ENCODE results near the gene FBXO10. TPM values are rescaled to one million over a fixed set of nuclear protein-coding genes. Genes with fewer than 3 reads are reported as not detected.

The FBXO10 gene
- total RNA-seq, 4 donors from 2014 or later: 2.4 to 5.5 (median 3.7) TPM

- no peak for DNase-seq (ENCODE audit: low spot score in 2 of 2)
- no peak for TF ChIP-seq POLR2A (IDR thresholded peaks at IDR 0.05)
- TF ChIP-seq CTCF (IDR thresholded peaks at IDR 0.05): no peak
- intact Hi-C loops (cut with DNase I; ENCODE audit: low total_unique reads): loop anchor here (10.0 kb wide), 1 partner anchor 60 kb away; no protein-coding TSS in a partner anchor
- H3K4me3 ChIP-seq (ENCODE audit: low read depth, poor library complexity, severe bottlenecking): no peak overlapping the region
- 92 to 94% methylated on average over 3 of the region's 3 CpGs for WGBS, 2 donors
Observed at GRCh38 chr9:37554318-37554717, 21.9 kb downstream of the FBXO10 start.

- intact Hi-C loops (cut with DNase I; ENCODE audit: low total_unique reads): loop anchor here (10.0 kb wide), 1 partner anchor 57 kb away; no protein-coding TSS in a partner anchor
- 88 to 89% methylated on average over 2 of the region's 2 CpGs for whole genome bisulfite sequencing, 2 donors
- DNase-seq (ENCODE audit: low spot score in 2 of 2): no peak
- no peak overlapping the region for H3K4me3 ChIP-seq (ENCODE audit: low read depth, poor library complexity, severe bottlenecking)
- no peak for TF ChIP-seq CTCF (IDR thresholded peaks at IDR 0.05)
Observed at GRCh38 chr9:37551888-37552287, 24.3 kb downstream of the FBXO10 start.

GRCh38 chr9:37551468-37551867 is 24.7 kb downstream of the FBXO10 start:
- intact Hi-C loops (cut with DNase I; ENCODE audit: low total_unique reads): loop anchor here (10.0 kb wide), 1 partner anchor 57 kb away; no protein-coding TSS in a partner anchor
- 84 to 89% methylated on average over 3 of the region's 3 CpGs for WGBS, 2 donors
- no peak for TF ChIP-seq POLR2A (IDR thresholded peaks at IDR 0.05)
- TF ChIP-seq CTCF (IDR thresholded peaks at IDR 0.05): no peak
- H3K4me3 ChIP-seq (ENCODE audit: low read depth, poor library complexity, severe bottlenecking): no peak overlapping the region
- no peak for DNase-seq (ENCODE audit: low spot score in 2 of 2)

GRCh38 chr9:37550781-37551180 is 25.4 kb downstream of the FBXO10 start:
- 67 to 100% methylated on average over 1 of the region's 1 CpG for WGBS, 2 donors
- no peak for DNase-seq (ENCODE audit: low spot score in 2 of 2)
- intact Hi-C loops (cut with DNase I; ENCODE audit: low total_unique reads): loop anchor here (10.0 kb wide), 1 partner anchor 56 kb away; no protein-coding TSS in a partner anchor
- TF ChIP-seq POLR2A (IDR thresholded peaks at IDR 0.05): no peak
- TF ChIP-seq CTCF (IDR thresholded peaks at IDR 0.05): no peak
- no peak overlapping the region for H3K4me3 ChIP-seq (ENCODE audit: low read depth, poor library complexity, severe bottlenecking)

GRCh38 chr9:37549527-37549926 is 26.7 kb downstream of the FBXO10 start:
- intact Hi-C loops (cut with DNase I; ENCODE audit: low total_unique reads): no loop called here
- no peak for DNase-seq (ENCODE audit: low spot score in 2 of 2)
- TF ChIP-seq CTCF (IDR thresholded peaks at IDR 0.05) (no peak), POLR2A (IDR thresholded peaks at IDR 0.05) (no peak)
- H3K4me3 ChIP-seq (ENCODE audit: low read depth, poor library complexity, severe bottlenecking): no peak overlapping the region

GRCh38 chr9:37547328-37547878 is 28.8 kb downstream of the FBXO10 start:
- no peak for DNase-seq (ENCODE audit: low spot score in 2 of 2)
- TF ChIP-seq CTCF (IDR thresholded peaks at IDR 0.05): no peak
- TF ChIP-seq POLR2A (IDR thresholded peaks at IDR 0.05): no peak
- no peak overlapping the region for H3K4me3 ChIP-seq (ENCODE audit: low read depth, poor library complexity, severe bottlenecking)
- intact Hi-C loops (cut with DNase I; ENCODE audit: low total_unique reads): no loop called here
- WGBS, 2 donors: 93 to 95% methylated on average over 5 of the region's 5 CpGs

Data from lower leg skin (tissue), 4 donors.